Lung microvascular endothelial cell (primary cell): ENCODE data around the gene NHEJ1. TPM values are rescaled to one million over a fixed set of nuclear protein-coding genes. Genes with fewer than 3 reads are reported as not detected.

Experiments used
- DNase-seq, 2 donors: peaks; one replicate each; pipeline versions ENCODE4 v3.0.0 to v3.0.0-alpha.2; 2010; ENCODE audit warnings: low read depth in 2 of 2
- total RNA-seq: library from RNA; depleted of rRNA; stranded (reverse); fragments of >200 nt; gene quantifications from 2 replicates; pipeline ENCODE4 v1.2.1, GENCODE V29; 2014

NHEJ1 gene
- total RNA-seq, 1 donor from 2014 or later, result 13.1 TPM

- DNase-seq, result no peak
Observed at GRCh38 chr2:219124381-219125110, 36.1 kb downstream of the NHEJ1 start.

GRCh38 chr2:219123356-219124135, 37.1 kb downstream of the NHEJ1 start:
- no peak for DNase-seq

GRCh38 chr2:219122202-219122980, 38.2 kb downstream of the NHEJ1 start:
- no peak for DNase-seq

GRCh38 chr2:219120082-219120481, 40.5 kb downstream of the NHEJ1 start:
- no peak for DNase-seq

GRCh38 chr2:219119422-219120043, 41.1 kb downstream of the NHEJ1 start:
- DNase-seq, result peak; percentile 63 to 76

GRCh38 chr2:219118504-219118903, 42.1 kb downstream of the NHEJ1 start:
- DNase-seq, result no peak

GRCh38 chr2:219116776-219117646, 43.6 kb downstream of the NHEJ1 start:
- peak in 1 of 2 donors; percentile 9 for DNase-seq

DNA sequence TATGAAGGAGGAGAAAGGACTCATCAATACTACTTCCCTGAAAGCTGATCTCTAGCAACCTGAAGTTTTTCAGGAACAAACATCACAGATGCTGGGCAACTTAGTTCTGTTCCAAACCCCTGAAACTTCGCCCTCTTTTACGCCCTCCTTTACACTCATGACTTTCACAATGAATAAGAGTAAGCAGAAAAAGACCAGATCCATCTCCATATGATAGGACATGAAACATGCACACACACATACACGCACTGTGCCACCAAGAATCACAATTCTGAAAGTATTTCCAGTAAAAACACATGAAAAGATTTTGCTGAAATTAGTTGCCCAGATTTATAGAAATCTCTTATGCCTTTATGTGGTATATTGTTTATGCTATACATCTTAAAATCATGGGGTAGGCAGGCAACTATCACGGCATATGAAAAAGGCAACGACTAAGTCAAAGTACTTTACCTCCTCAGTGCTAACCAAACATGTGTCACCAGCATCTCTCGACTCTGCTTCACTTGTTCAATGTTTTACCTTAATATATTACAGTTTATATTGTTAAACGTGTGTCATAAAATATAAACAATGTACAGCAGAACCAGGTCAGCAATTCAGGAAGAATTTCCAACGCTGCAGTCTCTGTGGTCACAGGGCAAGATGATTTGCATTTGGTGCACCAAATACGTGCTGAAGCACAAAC, 47.8 kb downstream of the NHEJ1 start:
- no peak for DNase-seq

DNA sequence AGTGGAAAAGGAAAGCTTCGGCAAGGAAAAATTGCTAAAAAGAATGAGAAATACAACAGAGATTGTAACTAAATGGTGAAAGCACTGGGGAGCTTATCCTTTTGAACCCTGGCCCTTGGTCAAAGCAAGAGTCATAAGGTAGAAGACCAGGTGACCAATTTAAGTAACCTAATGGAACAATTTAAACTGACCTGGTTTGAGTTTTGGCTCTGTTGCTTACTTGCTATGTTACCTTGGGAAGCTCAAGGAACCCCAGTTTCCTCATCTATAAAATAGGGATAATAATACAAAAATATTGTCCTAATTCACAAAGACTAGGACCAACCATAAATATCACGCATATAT, 48.6 kb downstream of the NHEJ1 start:
- no peak for DNase-seq

GRCh38 chr2:219111375-219112061, 49.1 kb downstream of the NHEJ1 start:
- DNase-seq, result no peak

- peak in 1 of 2 donors; percentile 32 for DNase-seq
Observed at GRCh38 chr2:219109471-219109870, 51.1 kb downstream of the NHEJ1 start.

- DNase-seq, result no peak
Observed at GRCh38 chr2:219107758-219108157, 52.9 kb downstream of the NHEJ1 start.

- no peak for DNase-seq
Observed at GRCh38 chr2:219106251-219106650, 54.4 kb downstream of the NHEJ1 start.

GRCh38 chr2:219104107-219105035, 56.2 kb downstream of the NHEJ1 start:
- DNase-seq, result peak; percentile 48 to 52

GRCh38 chr2:219099329-219099728, 61.3 kb downstream of the NHEJ1 start:
- no peak for DNase-seq

DNA sequence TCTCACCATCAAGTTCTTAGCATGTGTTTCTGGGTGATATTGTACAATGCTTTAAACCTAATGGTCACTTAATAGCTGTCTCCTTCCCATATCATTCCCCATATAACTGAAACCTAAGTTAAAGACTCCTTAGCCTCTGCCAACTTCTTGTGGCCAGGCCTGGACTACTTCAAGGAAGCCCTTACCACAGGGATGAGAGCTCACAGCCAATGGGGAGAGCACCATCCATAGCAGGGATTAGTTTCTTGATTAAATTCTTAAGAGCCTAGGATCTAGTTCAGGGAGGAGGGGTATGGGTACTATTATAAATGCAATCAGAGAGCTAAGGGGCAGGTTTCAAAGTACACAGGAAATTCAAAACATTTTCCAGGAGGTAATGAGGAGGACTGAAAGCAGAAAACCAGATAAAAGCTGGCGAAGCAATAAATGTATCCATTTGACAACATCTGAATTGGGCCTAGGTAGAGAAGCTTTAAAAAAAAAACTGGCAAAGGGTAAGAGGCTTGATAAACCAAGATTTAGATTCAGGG, 65.1 kb downstream of the NHEJ1 start:
- DNase-seq, result no peak

GRCh38 chr2:219094171-219094570, 66.4 kb downstream of the NHEJ1 start:
- no peak for DNase-seq
